Measurements from ENCODE around the gene USH2A. TPM values are rescaled to one million over a fixed set of nuclear protein-coding genes. Genes with fewer than 3 reads are reported as not detected.

The USH2A gene
- total RNA-seq, 2 experiments from 2014 or later: not detected

- ATAC-seq (ENCODE audit: poor library complexity): no peak
- no peak for TF ChIP-seq CTCF (IDR thresholded peaks at IDR 0.05)
- ChIA-PET POLR2A (no interaction called here), CTCF (no interaction called here)
- Mint-ChIP-seq H3K4me1 (ENCODE audit: low read depth) (no peaks in the 10 kb centered on the region), H3K36me3 (ENCODE audit: low read depth) (no peaks in the 10 kb centered on the region), H3K27me3 (no peaks in the 10 kb centered on the region), H3K4me3 (no peak overlapping the region), H3K27ac (no peak overlapping the region), H3K9me3 (peaks cover 8% of the 10 kb centered on the region)
- no peaks in the 10 kb centered on the region for H3K36me3 ChIP-seq (ENCODE audit: insufficient read depth, low read length)
- peaks cover 0 to 3% of the 10 kb centered on the region in 2 experiments for H3K9me3 ChIP-seq (ENCODE audit: control insufficient read depth in 1 of 2, insufficient read depth in 1 of 2, low read length in 2 of 2)
- H3K27me3 ChIP-seq (ENCODE audit: control insufficient read depth in 1 of 2, insufficient read depth in 2 of 2, low read length in 2 of 2): no peaks in the 10 kb centered on the region
- H3K4me3 ChIP-seq (ENCODE audit: low read length): no peak overlapping the region
- intact Hi-C loops (cut with DNase I, micrococcal nuclease): no loop called here
- DNase-seq: no peak
- no peaks in the 10 kb centered on the region for H3K4me1 ChIP-seq (ENCODE audit: insufficient read depth, low read length)
- no peak overlapping the region for H3K27ac ChIP-seq (ENCODE audit: low read depth in 1 of 2, low read length in 2 of 2)
Observed at GRCh38 chr1:215767761-215768160, 655.5 kb downstream of the USH2A start.

GRCh38 chr1:215766521-215766920, 656.7 kb downstream of the USH2A start:
- H3K9me3 ChIP-seq (ENCODE audit: control insufficient read depth in 1 of 2, insufficient read depth in 1 of 2, low read length in 2 of 2): peaks cover 0 to 3% of the 10 kb centered on the region in 2 experiments
- ATAC-seq (ENCODE audit: poor library complexity) (no peak), DNase-seq (no peak)
- Mint-ChIP-seq H3K27me3 (no peaks in the 10 kb centered on the region), H3K4me1 (ENCODE audit: low read depth) (no peaks in the 10 kb centered on the region), H3K4me3 (no peak overlapping the region), H3K9me3 (peaks cover 6% of the 10 kb centered on the region), H3K27ac (no peak overlapping the region), H3K36me3 (ENCODE audit: low read depth) (no peaks in the 10 kb centered on the region)
- TF ChIP-seq CTCF (IDR thresholded peaks at IDR 0.05): no peak
- H3K27me3 ChIP-seq (ENCODE audit: control insufficient read depth in 1 of 2, insufficient read depth in 2 of 2, low read length in 2 of 2): no peaks in the 10 kb centered on the region
- intact Hi-C loops (cut with DNase I, micrococcal nuclease): no loop called here
- no peak overlapping the region for H3K27ac ChIP-seq (ENCODE audit: low read depth in 1 of 2, low read length in 2 of 2)
- H3K4me1 ChIP-seq (ENCODE audit: insufficient read depth, low read length): no peaks in the 10 kb centered on the region
- POLR2A ChIA-PET: no interaction called here
- CTCF ChIA-PET: no interaction called here
- H3K36me3 ChIP-seq (ENCODE audit: insufficient read depth, low read length): no peaks in the 10 kb centered on the region
- no peak overlapping the region for H3K4me3 ChIP-seq (ENCODE audit: low read length)

- DNase-seq (no peak), ATAC-seq (ENCODE audit: poor library complexity) (no peak)
- Histone ChIP-seq H3K36me3 (ENCODE audit: insufficient read depth, low read length) (no peaks in the 10 kb centered on the region), H3K27me3 (ENCODE audit: control insufficient read depth in 1 of 2, insufficient read depth in 2 of 2, low read length in 2 of 2) (no peaks in the 10 kb centered on the region), H3K9me3 (ENCODE audit: control insufficient read depth in 1 of 2, insufficient read depth in 1 of 2, low read length in 2 of 2) (peaks cover 0 to 3% of the 10 kb centered on the region in 2 experiments), H3K4me3 (ENCODE audit: low read length) (no peak overlapping the region), H3K27ac (ENCODE audit: low read depth in 1 of 2, low read length in 2 of 2) (no peak overlapping the region), H3K4me1 (ENCODE audit: insufficient read depth, low read length) (no peaks in the 10 kb centered on the region)
- ChIA-PET CTCF (no interaction called here), POLR2A (no interaction called here)
- H3K27ac Mint-ChIP-seq: no peak overlapping the region
- H3K9me3 Mint-ChIP-seq: peaks cover 6% of the 10 kb centered on the region
- no peak overlapping the region for H3K4me3 Mint-ChIP-seq
- intact Hi-C loops (cut with DNase I, micrococcal nuclease): no loop called here
- TF ChIP-seq CTCF (IDR thresholded peaks at IDR 0.05): no peak
- no peaks in the 10 kb centered on the region for H3K27me3 Mint-ChIP-seq
- H3K36me3 Mint-ChIP-seq (ENCODE audit: low read depth): no peaks in the 10 kb centered on the region
- no peaks in the 10 kb centered on the region for H3K4me1 Mint-ChIP-seq (ENCODE audit: low read depth)
Observed at GRCh38 chr1:215765833-215766232, 657.4 kb downstream of the USH2A start.
